ENCODE measurements around the gene DHH.

GRCh38 chr12:49086116-49086515 lies 8.5 kb downstream of the DHH start:
- TF ChIP-seq TAF1 (IDR thresholded peaks at IDR 0.05; ENCODE audit: borderline replicate concordance, insufficient read depth, low read length) (no peak), POLR2AphosphoS5 (IDR thresholded peaks at IDR 0.05; ENCODE audit: low read depth, low read length) (no peak), SIN3A (IDR thresholded peaks at IDR 0.05; ENCODE audit: borderline replicate concordance, insufficient read depth, low read length) (no peak)
- TF ChIP-seq, protein P1, sequence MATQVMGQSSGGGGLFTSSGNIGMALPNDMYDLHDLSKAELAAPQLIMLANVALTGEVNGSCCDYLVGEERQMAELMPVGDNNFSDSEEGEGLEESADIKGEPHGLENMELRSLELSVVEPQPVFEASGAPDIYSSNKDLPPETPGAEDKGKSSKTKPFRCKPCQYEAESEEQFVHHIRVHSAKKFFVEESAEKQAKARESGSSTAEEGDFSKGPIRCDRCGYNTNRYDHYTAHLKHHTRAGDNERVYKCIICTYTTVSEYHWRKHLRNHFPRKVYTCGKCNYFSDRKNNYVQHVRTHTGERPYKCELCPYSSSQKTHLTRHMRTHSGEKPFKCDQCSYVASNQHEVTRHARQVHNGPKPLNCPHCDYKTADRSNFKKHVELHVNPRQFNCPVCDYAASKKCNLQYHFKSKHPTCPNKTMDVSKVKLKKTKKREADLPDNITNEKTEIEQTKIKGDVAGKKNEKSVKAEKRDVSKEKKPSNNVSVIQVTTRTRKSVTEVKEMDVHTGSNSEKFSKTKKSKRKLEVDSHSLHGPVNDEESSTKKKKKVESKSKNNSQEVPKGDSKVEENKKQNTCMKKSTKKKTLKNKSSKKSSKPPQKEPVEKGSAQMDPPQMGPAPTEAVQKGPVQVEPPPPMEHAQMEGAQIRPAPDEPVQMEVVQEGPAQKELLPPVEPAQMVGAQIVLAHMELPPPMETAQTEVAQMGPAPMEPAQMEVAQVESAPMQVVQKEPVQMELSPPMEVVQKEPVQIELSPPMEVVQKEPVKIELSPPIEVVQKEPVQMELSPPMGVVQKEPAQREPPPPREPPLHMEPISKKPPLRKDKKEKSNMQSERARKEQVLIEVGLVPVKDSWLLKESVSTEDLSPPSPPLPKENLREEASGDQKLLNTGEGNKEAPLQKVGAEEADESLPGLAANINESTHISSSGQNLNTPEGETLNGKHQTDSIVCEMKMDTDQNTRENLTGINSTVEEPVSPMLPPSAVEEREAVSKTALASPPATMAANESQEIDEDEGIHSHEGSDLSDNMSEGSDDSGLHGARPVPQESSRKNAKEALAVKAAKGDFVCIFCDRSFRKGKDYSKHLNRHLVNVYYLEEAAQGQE (IDR thresholded peaks at IDR 0.05; ENCODE audit: insufficient read depth in 1 of 2, low read depth in 2 of 2, low read length in 2 of 2) = no peak

Data from PFSK-1 (cell line).